RWPE1 (cell line): Measurements from ENCODE around the gene GREB1.
A peak's percentile ranks its signal among the peaks of the same experiment; 100 is the strongest.

Experiments
- CTCF ChIA-PET: fragments of 350-600 bp; sonication (Branson Sonifier 250); formaldehyde crosslinking; extraction: SDS; loops from one replicate; lab custom pipeline; 2021; lab: Yijun Ruan, JAX
- POLR2A ChIA-PET: fragments of 400-600 bp; formaldehyde crosslinking; extraction: SDS; loops from one replicate; lab custom pipeline; 2020; ENCODE audit warnings: antibody characterized with exemption; ENCODE audit not compliant: low non-redundant PET; lab: Yijun Ruan, JAX
- DNase-seq: peaks from one replicate; pipeline ENCODE4 v3.0.0; 2012; ENCODE audit warnings: low spot score
- H3K27ac ChIP-seq: fragments of 450-650 bp; 2 replicates; pipeline ENCODE4 v1.5.1; 2017
- TF ChIP-seq, protein P1 (sequence below): fragments of 450-650 bp; conservative IDR thresholded peaks from 2 replicates; pipeline ENCODE4 v1.5.1; 2017; ENCODE audit warnings: low read depth, mild to moderate bottlenecking

Gene GREB1

DNA sequence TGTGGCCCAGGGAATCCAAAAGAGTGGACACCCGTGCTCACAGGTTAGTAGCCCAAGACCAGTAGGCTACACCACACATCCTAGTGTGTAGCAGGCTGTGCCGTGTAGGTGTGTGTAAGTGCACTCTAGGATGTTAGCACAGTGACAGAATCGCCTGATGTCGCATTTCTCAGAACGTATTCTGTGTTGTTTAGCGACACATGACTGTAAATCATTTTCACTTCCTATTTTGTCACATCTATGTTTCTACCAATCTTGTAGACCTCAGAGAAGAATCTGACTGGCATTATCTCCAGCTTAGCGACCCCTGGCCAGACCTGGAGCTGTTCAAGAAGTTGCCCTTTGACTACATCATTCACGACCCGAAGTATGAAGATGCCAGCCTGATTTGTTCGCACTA lies 91.0 kb downstream of the GREB1 start:
- ChIA-PET CTCF (no interaction called here), POLR2A (no interaction called here)
- no peak overlapping the region for H3K27ac ChIP-seq
- TF ChIP-seq, protein P1, sequence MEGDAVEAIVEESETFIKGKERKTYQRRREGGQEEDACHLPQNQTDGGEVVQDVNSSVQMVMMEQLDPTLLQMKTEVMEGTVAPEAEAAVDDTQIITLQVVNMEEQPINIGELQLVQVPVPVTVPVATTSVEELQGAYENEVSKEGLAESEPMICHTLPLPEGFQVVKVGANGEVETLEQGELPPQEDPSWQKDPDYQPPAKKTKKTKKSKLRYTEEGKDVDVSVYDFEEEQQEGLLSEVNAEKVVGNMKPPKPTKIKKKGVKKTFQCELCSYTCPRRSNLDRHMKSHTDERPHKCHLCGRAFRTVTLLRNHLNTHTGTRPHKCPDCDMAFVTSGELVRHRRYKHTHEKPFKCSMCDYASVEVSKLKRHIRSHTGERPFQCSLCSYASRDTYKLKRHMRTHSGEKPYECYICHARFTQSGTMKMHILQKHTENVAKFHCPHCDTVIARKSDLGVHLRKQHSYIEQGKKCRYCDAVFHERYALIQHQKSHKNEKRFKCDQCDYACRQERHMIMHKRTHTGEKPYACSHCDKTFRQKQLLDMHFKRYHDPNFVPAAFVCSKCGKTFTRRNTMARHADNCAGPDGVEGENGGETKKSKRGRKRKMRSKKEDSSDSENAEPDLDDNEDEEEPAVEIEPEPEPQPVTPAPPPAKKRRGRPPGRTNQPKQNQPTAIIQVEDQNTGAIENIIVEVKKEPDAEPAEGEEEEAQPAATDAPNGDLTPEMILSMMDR, result no peak
- no peak for DNase-seq

DNA sequence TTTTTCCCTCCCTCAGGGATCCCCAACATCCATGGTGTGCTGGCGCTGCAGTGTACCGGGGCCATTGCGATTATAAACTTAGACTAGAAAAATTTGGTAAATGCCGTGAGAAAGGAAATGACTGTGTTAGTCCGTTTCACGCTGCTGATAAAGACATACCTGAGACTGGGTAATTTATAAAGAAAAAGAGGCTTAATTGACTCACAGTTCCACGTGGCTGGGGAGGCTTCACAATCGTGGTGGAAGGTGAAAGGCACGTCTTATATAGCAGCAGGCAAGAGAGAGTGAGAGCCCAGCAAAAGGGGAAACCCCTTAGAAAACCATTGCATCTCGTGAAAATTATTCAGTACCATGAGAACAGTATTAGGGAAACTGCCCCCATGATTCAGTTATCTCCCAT lies 91.8 kb downstream of the GREB1 start:
- TF ChIP-seq, protein P1, result no peak
- POLR2A ChIA-PET, result no interaction called here
- no peak for DNase-seq
- CTCF ChIA-PET, result interaction anchor here (0.6 kb wide), 1 partner anchor 13 kb away, joined by 4 read pairs; no protein-coding TSS in a partner anchor
- no peak overlapping the region for H3K27ac ChIP-seq

DNA sequence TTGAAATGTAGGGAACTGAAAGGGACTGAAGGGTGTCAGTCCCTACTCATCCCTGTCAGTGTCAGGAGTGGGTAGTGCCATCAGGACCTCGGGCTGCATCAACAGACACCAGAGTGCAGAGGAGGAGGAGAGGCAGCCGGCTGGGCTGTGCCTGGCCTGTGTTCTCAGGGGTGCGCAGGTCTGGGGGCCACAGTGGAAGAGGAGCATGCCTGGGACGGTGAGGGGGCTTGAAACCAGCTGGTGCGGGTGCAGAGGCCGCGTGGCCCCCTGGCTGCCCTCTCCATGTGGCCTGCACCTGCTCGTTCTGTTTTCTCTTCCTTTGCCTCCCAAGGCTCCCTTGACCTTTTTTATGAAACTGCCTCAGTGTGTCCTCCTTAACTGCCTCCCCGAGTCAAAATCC lies 94.8 kb downstream of the GREB1 start:
- no peak for DNase-seq
- TF ChIP-seq, protein P1, result no peak
- ChIA-PET POLR2A (no interaction called here), CTCF (interaction anchor here (0.7 to 1.1 kb wide), 2 partner anchors 44 to 151 kb away, joined by 3 read pairs; no protein-coding TSS in a partner anchor)
- H3K27ac ChIP-seq, result no peak overlapping the region

DNA sequence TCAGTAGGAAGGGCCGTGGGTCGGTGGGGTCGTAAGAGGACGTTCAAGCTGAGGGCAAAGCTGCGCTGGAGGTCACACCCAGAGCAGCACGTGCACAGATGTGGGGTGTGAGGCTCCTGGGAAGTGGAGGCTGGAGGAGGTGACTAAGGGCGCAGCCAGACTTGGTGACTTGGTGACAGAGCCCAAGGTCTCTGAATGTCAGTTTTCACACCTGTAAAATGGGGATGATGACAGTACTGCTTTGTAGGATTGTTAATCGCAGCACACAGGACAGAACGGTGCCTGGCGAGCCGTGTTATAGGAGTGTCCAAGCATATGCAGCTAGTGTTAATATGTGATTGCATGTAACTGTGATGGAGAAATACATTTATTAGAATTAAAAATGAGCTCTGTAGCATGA lies 95.4 kb downstream of the GREB1 start:
- CTCF ChIA-PET, result no interaction called here
- H3K27ac ChIP-seq, result no peak overlapping the region
- no peak for DNase-seq
- POLR2A ChIA-PET, result no interaction called here
- TF ChIP-seq, protein P1, result no peak

DNA sequence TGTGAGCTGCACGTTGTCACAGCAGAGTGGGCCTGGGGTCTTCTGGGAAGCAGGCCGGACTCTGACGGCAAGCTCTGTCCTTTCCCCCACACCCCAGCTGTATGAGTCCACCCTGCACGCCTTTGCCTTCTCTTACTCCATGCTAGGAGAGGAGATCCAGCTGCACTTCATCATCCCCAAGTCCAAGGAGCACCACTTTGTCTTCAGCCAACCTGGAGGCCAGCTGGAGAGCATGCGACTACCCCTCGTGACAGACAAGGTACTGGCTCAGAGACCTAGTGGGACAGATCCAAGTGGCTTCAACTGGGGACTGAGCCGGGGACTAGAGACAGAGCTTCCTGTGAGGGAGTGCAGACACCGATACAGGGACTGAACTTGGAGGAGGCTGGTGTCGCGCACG lies 96.0 kb downstream of the GREB1 start:
- no peak overlapping the region for H3K27ac ChIP-seq
- ChIA-PET POLR2A (no interaction called here), CTCF (no interaction called here)
- no peak for DNase-seq
- TF ChIP-seq, protein P1, result no peak

DNA sequence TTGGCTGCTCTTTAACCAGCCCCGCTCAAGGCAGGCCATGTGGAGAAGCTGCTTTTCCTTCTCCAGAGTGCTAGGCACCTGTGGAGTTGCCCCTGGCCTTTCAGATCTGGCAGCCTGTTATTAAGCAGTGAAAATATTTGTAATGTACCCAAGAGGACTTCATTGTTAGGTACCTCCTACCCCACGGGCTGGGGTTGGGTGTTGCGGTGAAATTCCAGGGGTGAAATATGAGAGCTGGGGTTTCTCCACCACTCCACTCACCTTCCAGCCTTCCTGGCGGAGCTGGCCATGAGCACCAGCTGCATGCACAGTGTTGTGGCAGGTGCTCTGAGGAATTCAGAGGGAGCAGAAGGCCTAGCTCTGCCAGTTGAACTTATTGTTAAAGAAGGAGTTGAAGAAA lies 97.0 kb downstream of the GREB1 start:
- CTCF ChIA-PET, result interaction anchor here (0.6 kb wide), 1 partner anchor 11 kb away, joined by 3 read pairs; no protein-coding TSS in a partner anchor
- TF ChIP-seq, protein P1, result no peak
- DNase-seq, result no peak
- H3K27ac ChIP-seq, result no peak overlapping the region
- POLR2A ChIA-PET, result no interaction called here

DNA sequence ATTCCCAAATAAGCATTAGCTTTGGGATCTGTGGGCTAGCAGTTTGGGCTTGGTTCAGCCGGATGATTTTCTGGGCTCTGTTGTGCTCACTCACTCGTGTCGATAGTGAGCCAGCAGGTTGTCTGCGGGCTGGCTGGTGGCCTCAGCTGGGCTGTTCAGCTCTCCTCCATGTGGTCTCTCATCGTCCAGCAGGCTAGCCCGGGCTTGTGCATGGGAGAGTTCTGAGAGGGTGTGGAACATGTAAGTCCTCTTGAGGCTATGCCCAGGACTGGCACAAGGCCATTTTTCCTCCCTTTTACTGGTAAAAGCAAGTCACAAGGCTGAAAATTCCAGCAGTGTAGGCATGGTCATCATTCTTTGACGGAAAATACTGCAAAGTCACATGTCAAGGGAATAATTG lies 97.6 kb downstream of the GREB1 start:
- CTCF ChIA-PET, result interaction anchor here (0.6 kb wide), 1 partner anchor 10 kb away, joined by 3 read pairs; no protein-coding TSS in a partner anchor
- POLR2A ChIA-PET, result no interaction called here
- peak overlapping the region; percentile 38; the same call in 1 of the 2 replicates for H3K27ac ChIP-seq
- peak; percentile 30 for DNase-seq
- TF ChIP-seq, protein P1, result no peak
